HG03575 (cell line): ENCODE measurements around the gene BRMS1.
A peak's percentile ranks its signal among the peaks of the same experiment; 100 is the strongest.

ENCODE experiments used
- ATAC-seq: cut with Tn5 transposase; IDR thresholded peaks from one replicate; pipeline ENCODE4 v1.9.1; 2021; ENCODE audit not compliant: unreplicated experiment, insufficient number of reproducible peaks, low FRiP score; ENCODE audit errors: extremely low read depth

BRMS1 gene

DNA sequence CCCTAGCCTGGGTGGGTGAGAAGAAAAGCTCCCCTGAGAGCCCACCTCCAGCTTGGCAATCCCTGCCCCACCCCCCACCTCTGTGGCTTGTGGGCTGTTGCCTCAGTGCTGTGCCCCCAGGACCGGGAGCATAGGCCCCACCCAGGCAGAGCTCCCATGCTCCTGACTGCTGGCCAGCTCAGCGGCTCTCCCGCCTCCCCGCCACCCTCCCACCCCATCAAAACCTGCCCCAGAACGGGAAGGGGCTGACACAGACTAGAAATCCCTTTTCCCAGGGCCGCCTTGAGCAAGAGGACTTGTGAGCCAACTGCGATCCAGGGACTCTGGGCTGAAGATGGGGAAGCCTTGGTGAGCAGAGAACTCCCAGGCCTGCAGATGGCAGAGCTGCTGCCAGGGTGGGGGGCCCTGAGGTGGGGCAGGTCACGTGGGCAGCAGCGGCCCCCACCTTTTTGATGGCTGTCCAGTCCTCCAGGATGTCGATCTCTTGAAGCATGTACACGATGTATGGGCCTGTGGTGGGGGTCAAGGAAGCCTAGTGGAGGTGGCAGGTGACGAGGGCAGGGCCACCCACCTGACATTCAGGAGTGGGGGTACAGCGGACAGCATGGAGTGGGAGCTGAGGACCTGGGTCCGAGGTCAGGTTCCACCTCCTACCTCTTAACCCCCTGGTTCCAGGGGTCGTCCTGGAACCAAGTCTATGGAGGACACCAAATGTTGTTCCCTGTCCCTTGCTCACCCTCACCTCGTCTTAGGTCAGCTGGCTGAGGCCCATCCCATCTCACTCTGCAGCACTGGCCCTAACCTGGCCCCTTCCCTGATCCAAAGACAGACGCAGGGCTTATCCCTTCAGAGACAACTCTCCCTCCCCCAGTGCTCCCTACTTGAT lies 6.4 kb downstream of the BRMS1 start:
- no peak for ATAC-seq

DNA sequence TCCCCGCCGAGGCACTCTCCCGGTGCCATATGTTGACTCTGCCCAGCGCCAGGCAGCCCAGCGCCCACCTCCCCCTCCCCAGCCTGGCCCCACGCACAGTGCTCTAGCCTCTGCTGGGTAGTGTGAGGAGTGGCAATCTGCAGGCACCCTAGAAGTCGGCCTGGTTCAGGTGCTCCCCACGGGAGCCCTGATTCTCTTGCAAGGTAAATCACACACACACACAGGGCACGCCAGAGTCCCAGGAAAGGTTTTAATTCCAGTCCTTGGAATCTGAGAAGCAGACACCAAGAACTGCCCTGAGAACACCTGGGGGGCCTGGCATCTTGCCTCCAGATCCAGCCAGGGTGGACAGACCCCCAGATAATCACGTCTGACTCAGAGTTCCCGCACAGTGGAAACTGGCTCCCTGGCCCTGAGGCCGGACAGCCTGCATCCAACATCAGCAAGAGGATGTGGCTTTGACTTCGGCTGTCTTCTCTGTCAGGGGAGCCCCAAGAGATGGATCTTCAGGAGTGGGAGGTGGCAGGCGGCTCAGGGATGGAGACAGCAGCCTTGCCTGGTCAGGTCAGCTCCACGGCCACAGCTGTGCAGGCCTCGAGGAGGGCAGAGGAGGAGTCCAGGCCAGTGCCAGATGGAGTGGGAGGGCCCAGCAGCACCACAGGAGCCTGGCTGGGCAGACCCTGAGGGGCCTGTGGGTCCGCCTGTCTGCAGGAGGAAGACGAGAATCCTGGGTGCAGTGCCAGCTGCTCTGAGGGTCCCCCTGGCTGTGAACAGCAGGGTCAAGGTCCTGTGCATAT lies 7.6 kb downstream of the BRMS1 start:
- no peak for ATAC-seq

DNA sequence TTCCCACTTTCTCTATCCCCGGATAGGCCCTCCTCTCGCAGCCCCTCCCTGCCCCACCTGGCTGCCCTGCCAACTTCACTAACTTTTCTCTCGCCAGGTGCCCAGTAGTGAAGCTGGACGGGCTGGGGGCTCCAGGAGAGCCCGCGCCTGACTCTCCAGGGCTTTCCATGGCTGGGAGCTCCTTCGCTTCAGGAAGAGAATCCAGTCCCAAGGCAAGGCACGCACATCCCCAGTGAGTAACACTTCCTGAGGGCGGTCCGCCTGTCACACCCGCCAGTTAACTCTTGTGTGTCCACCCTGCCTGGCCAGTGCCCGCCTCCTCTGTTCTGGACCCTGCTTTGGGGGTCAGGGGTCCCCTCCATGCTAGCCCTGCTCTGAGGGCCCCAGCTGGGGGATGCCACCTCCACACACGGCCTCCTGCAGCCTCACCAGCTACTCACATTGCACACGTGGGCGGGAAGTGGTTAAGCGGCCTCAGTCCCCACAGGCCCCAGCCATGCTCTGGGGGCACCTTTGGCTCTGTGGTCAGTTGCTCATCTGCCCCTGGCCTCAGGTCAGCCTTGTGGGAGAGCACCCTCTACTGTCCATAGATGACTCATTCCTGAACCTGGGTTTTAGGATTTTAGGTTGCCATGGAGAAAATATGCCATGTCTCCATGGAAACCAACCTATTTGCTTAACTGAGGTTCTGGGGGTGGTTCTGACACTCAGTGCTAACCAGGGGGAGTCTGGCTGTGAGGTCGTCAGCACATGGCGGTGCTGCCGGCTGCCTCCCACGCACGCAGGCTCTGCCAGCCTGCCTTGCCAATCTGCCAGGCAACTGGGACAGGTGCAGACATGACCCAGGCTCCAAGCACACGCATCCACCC lies 8.4 kb downstream of the BRMS1 start, which contains the start of gene RIN1:
Gene RIN1 (minus strand): TSS at position 201 of the 869 bp plus-strand sequence. CDS start 32 bp downstream, at position 169.
- ATAC-seq: peak; percentile 43

DNA sequence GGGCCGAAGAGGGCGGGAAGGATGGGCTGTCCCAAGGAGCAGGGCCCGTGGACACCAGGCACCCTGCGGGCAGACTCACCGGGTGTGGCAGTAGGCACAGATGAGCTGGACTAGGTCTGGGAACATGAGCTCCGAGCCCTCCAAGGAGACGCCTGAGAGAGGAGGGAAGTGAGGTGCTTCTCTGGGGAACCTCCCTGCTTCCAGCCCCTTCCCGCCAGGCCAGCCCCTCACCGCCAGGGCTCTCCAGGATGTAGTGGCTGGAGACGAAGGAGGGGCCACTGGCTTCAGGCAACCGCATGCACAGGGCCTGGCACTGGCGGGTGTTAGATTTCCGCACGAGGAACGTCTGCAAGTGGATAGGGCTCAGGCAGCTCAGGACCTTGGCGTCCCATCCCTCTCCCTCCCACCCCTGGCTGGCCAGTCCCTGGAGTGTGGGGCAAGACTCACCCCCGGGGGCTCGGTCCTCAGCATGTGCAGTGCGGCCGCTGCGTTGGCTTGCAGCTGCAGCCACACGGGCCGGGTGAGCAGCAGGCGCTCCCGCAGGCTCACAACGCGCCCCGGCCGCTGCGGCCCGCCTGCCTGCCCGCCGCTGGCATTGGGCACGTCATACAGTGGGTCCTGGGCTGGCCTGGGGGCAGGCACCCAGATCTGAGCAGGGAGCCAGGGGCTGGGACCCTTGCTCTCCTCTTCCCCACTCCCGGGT lies 9.2 kb downstream of the BRMS1 start:
- no peak for ATAC-seq

DNA sequence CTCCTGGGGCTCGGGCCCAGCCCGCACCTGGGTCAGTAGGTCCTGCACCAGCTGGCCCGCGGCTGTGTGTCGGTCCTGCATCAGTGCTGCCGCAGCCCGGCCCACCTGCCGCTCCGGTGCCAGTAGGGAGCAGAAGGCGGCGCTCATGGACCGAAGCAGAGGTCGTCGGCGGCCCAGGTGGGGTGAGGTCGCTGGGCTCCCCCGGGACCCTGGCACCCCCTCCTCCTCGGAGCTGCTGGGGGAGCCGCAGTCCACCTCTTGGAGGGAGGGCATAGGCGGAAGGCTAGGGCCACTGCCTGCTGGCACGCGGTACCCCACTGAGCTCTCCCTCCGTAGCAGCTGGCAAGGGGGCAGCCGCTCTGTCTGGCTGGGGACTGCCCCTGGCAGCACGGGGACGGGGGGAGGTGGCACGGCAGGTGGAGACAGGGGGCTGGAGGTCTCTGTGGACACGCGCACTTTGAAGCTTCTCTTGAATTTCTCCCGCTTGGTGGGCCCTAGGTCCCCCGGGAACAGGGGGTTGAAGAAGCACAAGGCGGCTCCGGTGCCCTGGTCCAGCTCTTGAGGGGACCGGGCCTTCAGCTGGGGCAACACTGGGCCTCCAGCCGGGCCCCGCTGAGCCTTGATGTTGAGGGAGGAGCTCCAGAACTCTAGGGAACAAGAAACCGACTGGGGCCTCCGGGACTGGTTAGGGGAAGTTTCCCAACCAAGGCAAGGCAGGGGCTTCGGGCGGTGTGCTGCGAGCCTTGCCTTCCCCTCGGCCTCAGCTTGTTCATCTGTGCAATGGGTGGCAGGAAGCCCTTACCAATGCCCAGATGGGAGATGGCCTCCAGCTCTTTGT lies 10.1 kb downstream of the BRMS1 start:
- no peak for ATAC-seq

DNA sequence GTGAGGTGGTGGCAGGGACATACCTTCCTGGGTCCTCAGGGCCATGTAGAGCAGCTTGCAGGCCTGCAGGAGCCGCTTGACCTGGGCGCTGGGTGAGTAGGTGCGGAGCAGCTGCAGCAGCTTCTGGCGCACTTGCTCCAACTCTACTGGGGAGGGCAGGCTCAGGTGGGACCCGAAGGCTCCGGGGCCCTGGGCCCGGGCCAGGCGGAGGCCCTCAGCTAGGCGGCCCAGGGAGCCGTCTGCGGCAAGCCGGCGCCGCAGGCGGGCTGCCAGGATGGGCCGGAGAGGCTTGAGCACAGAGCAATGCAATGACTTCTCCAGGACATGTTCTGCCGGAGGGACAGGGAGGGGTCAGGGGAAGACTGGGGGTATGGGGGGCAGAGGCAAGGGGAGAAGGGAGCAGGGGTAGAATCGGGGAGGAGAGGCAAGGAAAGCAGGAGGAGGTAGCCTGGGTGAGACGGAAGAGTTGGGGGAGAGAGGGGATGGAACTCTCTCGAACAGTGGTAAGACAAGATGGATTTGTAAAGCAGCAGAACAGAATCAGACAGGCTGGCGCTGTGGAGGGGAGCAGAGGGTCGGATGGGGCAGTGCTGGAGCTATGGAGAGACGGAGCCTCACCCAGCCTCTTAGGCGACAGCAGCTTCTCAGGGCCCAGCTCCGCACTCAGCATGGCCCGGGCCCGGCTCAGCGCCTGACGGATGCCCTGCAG lies 10.9 kb downstream of the BRMS1 start:
- no peak for ATAC-seq

DNA sequence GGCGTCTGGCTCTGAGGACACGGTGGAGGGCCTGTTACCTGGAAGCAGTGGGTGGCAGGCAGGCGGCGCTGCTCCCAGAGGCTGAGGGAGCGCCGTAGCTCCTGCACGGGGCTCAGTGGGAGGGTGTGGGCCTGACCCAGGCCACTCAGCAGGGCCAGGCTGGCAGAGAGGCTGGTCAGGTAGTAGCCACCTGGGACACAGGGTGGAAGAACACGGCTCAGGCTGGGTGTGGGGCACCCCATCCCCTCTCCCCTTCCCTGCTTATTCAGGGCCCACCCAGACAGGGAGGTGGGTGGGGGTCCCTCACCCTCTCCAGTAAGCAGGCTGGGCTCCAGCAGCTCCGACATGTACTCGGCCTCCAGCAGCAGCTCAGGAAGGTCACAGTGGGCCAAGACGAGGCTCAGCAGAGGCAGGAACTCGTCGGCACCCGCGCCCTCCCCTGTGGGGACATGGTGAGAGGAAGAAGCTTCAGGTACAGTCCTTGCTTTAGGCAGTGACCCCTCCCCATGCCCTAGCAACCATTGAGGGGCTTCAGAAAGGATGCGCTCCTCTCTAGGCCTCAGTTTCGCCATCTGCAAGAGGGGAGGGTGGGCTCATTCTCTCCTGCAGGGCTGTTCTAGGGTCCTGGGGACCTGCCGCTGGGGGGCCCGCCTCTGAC lies 11.6 kb downstream of the BRMS1 start:
- no peak for ATAC-seq

DNA sequence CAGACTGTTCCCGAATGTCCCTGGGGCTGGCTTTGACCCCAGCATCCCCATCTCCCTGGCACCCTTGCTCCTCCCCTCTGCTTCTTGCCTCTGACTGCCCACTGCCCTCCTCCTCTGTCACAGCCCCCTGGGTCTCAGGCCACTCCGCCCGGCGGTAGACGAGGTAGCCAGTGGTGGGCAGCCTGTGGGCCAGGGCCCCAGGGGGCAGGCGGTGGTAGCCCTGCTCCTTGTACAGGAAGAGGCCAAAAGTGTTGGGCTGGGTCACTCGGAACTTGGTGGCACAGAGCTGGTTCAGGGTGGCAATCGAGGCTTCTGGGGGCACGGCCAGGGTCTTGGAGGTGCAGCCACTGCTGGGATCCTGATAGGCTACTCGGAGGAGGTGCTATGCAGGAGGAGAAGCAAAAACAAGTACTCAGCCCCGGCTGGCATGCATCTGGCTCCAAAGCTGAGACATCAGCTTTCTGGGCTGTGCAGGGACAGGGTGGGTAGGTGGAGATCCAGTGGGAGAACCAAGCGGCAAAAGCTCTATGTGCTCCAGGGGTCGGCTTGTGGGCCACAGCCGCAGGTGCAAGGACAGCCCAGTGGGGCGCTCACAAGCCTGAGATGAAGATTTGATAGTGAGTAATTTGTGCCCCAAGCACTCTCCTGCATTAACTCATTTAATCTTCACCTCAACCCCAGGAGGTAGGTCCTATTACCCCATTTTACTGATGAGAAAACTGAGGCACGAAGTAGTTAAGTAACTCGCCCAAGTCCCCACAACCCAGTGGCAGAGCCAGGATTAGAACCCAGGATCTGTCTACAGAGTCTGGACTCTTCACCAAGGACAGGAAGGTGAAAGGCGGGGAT lies 12.3 kb downstream of the BRMS1 start:
- ATAC-seq: no peak

DNA sequence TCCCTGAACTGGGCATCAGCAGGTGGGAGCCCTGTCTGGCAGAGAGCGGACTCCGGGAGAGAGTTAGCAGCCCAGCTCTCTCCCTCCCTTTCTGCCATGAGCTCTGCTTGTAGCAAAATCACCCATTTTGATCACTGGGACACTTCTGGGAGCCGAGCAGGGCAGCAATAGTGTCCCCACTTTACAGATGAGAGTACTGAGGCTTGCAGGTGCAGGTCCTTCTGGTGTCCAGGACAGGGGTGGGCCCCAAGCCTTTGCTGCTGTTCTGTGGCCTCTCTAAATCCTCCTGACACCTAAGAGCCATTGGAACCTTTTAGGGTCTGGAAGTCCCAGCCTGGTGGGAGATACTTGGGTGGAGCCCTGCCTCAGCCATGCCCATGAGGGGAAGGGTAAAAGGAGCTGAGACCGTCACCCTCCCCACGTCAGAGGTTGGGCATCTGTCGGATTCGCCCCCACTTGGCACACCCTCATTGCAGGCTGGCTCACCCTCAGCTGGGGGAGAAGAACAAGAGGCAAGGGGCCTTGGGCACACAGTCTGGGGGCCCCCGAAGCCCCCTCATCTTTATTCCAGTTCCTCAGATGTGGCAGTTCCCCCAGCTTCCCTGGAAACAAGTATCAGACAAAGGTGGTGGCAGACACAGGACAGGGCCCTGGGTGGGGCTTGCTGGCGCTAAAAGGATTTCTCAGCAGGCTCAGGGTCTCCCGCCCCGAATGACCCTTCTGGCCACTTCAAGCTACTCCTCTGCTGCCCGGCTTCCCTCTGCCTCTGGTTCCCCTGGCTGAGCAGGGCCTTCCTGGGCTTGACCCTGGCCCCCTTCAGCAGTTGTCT lies 13.1 kb downstream of the BRMS1 start:
- no peak for ATAC-seq

DNA sequence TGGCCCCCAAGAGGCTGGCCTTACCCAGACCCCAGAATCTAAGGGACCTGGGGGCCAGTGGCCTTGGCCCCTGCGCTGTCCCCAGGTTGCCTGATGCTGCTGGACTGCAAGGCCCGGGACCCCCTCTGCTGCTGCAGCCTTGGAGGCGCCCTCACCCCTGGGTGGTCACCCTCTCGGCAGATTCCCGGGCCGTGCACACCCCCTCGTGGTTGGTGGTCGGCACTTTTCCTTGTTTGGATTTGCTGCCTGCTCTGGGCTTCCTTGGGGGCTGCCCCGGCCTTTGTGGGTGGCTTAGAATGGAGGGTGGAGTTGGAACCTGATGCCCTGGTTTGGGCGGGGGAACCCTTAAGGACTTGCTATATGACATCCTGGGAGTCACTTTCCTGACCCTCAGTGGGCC lies 14.0 kb downstream of the BRMS1 start:
- ATAC-seq: no peak

DNA sequence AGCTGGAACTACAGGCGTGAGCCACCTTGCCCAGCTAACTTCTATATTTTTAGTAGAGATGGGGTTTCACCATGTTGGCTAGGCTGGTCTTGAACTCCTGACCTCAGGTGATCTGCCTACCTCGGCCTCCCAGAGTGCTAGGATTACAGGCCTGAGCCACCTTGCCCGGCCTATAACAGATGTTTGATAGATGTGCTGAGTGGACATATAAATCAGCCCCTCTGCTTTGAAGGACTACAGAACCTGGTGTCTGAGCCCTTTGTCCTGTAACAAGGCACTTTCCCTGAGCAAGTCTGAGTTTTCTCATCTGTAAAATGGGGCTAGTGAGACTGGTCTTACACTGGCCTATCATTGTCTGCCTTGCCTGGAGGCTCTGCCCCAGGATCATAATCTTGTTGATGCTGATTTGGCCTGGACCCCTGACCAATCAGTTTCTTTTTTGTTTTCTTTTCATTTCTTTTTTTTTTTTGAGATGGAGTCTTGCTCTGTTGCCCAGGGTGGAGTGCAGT lies 15.7 kb downstream of the BRMS1 start:
- no peak for ATAC-seq

DNA sequence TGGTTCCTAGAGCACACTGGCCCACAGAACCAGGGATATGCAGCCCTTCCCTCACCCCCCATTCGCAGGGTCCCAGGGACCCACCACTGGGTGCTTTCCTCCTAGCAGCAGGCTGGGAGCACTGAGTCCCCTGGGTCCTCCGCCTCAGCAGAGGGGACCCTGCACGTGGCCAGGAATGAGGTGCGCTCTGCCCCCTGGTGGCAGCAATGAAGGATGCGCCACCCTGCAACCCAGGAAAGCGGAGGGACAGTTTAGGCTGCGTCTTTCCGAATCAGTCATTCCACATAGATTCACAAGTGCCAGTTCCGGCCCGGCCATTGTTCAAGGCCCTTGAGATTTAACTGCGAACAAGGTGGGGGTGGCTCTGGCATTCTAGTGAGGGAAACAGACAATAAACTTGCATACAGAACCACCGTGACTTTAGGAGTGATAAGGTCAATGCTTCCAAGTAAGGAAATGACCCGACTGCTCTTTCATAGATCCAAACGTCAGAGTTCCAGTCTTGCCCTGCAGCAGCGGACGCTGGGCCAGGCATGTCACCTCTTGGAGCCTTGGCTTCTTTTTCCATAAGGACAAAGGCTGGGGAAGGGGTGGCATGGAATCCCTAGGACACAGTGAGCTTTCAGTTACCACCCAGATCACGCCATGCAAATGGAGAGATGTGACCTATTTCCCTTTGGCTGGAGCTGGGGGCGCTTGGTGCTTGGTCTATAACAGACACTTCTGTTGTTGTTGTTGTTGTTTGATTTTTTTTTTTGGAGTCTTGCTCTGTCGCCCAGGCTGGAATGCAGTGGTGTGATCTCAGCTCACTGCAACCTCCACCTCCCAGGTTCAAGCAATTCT lies 16.4 kb downstream of the BRMS1 start:
- ATAC-seq: no peak

DNA sequence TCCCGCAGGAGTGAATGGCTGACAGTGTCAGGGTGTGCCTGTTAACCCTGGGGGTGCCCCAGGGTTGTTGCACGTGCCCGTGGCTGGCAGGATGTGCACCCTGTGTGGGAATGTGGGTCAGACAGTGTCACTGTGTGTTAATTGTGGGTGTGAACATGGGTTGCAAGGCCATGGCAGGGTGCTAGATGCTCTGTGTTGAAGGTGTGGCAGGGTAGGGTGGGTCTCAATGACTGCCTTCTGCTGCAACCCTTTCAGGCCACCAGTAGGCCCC lies 16.9 kb downstream of the BRMS1 start:
- no peak for ATAC-seq
